Upper lobe of left lung (tissue), 4 donors: ENCODE measurements around the gene TENM4.

Experiments
- EP300 ChIP-seq, 4 donors: sonication (generic); formaldehyde crosslinking; IDR thresholded peaks; one replicate each; pipeline ENCODE4 v1.5.1; 2017; ENCODE audit warnings: antibody characterized with exemption in 4 of 4, control low read depth in 2 of 4
- POLR2A ChIP-seq, 4 donors: fragments of 450-650 bp; IDR thresholded peaks; one replicate each; pipeline ENCODE4 v1.5.1; 2016 to 2017; ENCODE audit warnings: antibody characterized with exemption in 4 of 4, mild to moderate bottlenecking in 2 of 4
- POLR2AphosphoS5 ChIP-seq, 2 donors: sonication (generic); formaldehyde crosslinking; IDR thresholded peaks; one replicate each; pipeline ENCODE4 v1.5.1; 2017; ENCODE audit warnings: antibody characterized with exemption in 2 of 2
- TF ChIP-seq, protein P1 (sequence below), 6 experiments: fragments of 450-650 bp in 4 of 6; fragments of 200-600 bp in 2 of 6; sonication (generic) in 2 of 6; IDR thresholded peaks; one replicate each; pipeline ENCODE4 v1.5.1; 2016 to 2019; ENCODE audit warnings: antibody characterized with exemption in 6 of 6

DNA sequence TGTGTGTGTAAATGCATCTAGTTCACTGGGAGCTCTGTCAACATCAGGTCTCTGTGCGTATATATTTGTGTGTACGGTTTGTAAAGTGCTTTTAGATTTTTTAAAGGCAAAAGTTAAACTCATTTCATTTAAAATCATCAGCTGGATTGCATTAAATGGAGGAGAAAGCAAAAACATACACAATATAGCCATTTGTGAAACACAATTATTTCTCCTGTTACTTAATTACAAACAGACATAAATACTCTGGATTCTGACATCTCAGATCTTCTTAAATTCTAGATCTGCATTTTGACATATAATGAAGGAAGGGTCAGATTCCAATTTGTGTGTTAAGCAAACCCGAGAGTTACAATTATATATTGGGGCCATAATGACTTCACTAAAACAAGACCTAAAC lies 590.8 kb downstream of the TENM4 start:
- TF ChIP-seq, protein P1, sequence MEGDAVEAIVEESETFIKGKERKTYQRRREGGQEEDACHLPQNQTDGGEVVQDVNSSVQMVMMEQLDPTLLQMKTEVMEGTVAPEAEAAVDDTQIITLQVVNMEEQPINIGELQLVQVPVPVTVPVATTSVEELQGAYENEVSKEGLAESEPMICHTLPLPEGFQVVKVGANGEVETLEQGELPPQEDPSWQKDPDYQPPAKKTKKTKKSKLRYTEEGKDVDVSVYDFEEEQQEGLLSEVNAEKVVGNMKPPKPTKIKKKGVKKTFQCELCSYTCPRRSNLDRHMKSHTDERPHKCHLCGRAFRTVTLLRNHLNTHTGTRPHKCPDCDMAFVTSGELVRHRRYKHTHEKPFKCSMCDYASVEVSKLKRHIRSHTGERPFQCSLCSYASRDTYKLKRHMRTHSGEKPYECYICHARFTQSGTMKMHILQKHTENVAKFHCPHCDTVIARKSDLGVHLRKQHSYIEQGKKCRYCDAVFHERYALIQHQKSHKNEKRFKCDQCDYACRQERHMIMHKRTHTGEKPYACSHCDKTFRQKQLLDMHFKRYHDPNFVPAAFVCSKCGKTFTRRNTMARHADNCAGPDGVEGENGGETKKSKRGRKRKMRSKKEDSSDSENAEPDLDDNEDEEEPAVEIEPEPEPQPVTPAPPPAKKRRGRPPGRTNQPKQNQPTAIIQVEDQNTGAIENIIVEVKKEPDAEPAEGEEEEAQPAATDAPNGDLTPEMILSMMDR (IDR thresholded peaks at IDR 0.05), result no peak
- TF ChIP-seq POLR2A (IDR thresholded peaks at IDR 0.05) (no peak), POLR2AphosphoS5 (IDR thresholded peaks at IDR 0.05) (no peak), EP300 (IDR thresholded peaks at IDR 0.05) (no peak)
